Neural crest cell (in vitro differentiated cells): ENCODE results near the gene SNX1. TPM values are rescaled to one million over a fixed set of nuclear protein-coding genes. Genes with fewer than 3 reads are reported as not detected.
A peak's percentile ranks its signal among the peaks of the same experiment; 100 is the strongest.

Source experiments
- DNase-seq: peaks from one replicate; pipeline ENCODE4 v3.0.0; 2021; ENCODE audit warnings: low read depth, mixed read lengths, low spot score
- H3K27ac Mint-ChIP-seq: one replicate; pipeline ENCODE4 v1.8.0; 2021; ENCODE audit warnings: mild to moderate bottlenecking, mixed read lengths; ENCODE audit not compliant: unreplicated experiment
- H3K27me3 Mint-ChIP-seq: 2 replicates; pipeline ENCODE4 v1.8.0; 2021; ENCODE audit warnings: low read depth, mild to moderate bottlenecking, mixed read lengths
- H3K36me3 Mint-ChIP-seq: 2 replicates; pipeline ENCODE4 v1.8.0; 2021; ENCODE audit warnings: low read depth, mild to moderate bottlenecking, mixed read lengths
- H3K4me1 Mint-ChIP-seq: 2 replicates; pipeline ENCODE4 v1.8.0; 2021; ENCODE audit warnings: mixed read lengths
- H3K4me3 Mint-ChIP-seq: one replicate; pipeline ENCODE4 v1.8.0; 2021; ENCODE audit warnings: mild to moderate bottlenecking, mixed read lengths
- H3K9me3 Mint-ChIP-seq: 2 replicates; pipeline ENCODE4 v1.8.0; 2021; ENCODE audit warnings: mixed read lengths
- total RNA-seq: library from RNA; stranded (reverse); gene quantifications from 2 replicates; pipeline ENCODE4 v1.2.1, GENCODE V29; 2021
- TF ChIP-seq, protein P1 (sequence below): fragments of 200-600 bp; sonication (generic); conservative IDR thresholded peaks from 2 replicates; pipeline ENCODE4 v1.5.0; 2021; ENCODE audit warnings: antibody characterized with exemption, mild to moderate bottlenecking

The SNX1 gene
- total RNA-seq, 1 donor from 2014 or later = 131 TPM

DNA sequence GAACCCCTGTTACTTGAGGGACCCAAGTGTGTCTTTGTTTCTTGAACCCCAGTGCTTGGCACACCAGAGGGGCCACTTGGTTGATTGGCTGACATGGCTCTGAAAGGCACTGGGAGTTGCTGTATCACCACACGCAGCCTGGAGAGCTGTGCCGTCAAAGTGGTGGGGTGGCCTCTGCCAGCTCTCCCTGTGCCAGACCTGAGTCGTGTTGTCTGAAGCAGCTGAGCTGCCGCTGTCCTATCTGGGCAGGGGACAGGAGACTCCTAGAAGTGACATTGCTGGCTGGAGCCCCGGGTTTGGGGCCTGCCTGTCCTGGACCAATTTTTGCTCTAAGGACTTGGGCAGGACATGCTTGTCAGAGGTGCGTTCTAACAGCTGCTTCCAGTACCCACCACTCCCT, 50.3 kb downstream of the SNX1 start:
- Mint-ChIP-seq H3K36me3 (peaks cover 15% of the 10 kb centered on the region), H3K4me1 (peaks cover 46% of the 10 kb centered on the region), H3K27ac (no peak overlapping the region), H3K9me3 (no peaks in the 10 kb centered on the region), H3K4me3 (no peak overlapping the region), H3K27me3 (peaks cover 13% of the 10 kb centered on the region)
- TF ChIP-seq, protein P1, sequence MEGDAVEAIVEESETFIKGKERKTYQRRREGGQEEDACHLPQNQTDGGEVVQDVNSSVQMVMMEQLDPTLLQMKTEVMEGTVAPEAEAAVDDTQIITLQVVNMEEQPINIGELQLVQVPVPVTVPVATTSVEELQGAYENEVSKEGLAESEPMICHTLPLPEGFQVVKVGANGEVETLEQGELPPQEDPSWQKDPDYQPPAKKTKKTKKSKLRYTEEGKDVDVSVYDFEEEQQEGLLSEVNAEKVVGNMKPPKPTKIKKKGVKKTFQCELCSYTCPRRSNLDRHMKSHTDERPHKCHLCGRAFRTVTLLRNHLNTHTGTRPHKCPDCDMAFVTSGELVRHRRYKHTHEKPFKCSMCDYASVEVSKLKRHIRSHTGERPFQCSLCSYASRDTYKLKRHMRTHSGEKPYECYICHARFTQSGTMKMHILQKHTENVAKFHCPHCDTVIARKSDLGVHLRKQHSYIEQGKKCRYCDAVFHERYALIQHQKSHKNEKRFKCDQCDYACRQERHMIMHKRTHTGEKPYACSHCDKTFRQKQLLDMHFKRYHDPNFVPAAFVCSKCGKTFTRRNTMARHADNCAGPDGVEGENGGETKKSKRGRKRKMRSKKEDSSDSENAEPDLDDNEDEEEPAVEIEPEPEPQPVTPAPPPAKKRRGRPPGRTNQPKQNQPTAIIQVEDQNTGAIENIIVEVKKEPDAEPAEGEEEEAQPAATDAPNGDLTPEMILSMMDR = no peak
- no peak for DNase-seq

DNA sequence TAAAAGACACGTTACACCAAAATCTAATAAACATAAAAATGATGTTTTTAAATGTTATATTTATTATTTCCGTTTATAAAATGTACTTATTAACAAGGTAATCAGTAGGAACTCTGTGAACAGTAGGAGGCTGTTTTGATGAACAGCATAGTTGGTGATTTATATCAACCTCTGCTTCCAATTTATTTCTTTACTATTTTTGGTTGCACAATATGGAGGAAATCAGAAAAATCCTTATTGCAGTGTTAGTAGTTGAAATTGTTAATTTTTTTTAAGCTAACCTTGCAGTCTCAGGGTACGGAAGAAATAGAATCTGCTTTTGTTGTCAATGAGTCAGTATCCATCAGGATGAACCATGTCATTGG, 50.7 kb downstream of the SNX1 start:
- peak overlapping the region; percentile 24 for H3K4me3 Mint-ChIP-seq
- peaks cover 42% of the 10 kb centered on the region for H3K4me1 Mint-ChIP-seq
- DNase-seq = no peak
- no peak overlapping the region for H3K27ac Mint-ChIP-seq
- H3K27me3 Mint-ChIP-seq = peaks cover 14% of the 10 kb centered on the region
- no peaks in the 10 kb centered on the region for H3K9me3 Mint-ChIP-seq
- peaks cover 12% of the 10 kb centered on the region for H3K36me3 Mint-ChIP-seq
- TF ChIP-seq, protein P1 = no peak

DNA sequence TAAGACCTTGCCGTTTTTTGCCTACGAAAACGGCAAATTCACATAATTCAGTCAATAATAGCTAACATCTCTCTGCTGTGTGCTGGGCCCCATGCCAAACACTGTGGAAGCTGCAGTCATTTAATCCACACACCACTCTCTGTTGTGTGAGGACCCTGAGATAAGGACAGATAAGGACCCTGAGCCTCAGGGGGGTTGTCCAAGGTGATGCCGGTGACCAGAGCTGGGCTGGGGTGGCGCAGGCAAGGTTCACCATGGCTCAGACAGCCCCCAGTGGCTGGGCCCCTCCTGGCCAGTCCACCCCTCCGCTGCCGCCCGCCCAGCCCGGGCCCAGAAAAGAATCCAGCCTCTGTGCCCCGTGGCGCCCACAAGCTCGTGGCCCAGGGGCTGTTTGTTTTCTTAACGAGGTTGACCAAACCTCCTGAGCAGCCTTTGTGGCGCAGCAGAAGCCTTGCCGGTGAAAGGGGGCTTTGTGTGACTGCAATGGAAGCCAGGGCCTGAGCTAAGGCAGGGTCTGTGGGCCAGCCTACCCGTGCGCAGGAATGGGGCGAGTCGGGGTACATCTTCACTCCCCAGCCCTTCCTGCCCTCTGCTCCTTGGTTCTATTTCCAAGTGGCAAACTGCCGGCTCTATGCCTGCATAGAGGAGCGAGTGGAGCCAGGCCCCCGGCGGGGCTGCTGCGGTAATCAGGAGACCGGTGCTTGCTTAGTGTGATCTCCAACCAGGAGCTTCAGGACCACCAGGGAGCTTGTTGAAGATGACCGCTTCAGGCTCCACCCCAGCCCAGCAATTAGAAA, 51.3 kb downstream of the SNX1 start:
- peaks cover 8% of the 10 kb centered on the region for H3K36me3 Mint-ChIP-seq
- peaks cover 37% of the 10 kb centered on the region for H3K4me1 Mint-ChIP-seq
- peak overlapping the region; percentile 57 for H3K4me3 Mint-ChIP-seq
- no peak for DNase-seq
- H3K27me3 Mint-ChIP-seq = peaks cover 14% of the 10 kb centered on the region
- H3K27ac Mint-ChIP-seq = no peak overlapping the region
- no peaks in the 10 kb centered on the region for H3K9me3 Mint-ChIP-seq
- TF ChIP-seq, protein P1 = no peak

DNA sequence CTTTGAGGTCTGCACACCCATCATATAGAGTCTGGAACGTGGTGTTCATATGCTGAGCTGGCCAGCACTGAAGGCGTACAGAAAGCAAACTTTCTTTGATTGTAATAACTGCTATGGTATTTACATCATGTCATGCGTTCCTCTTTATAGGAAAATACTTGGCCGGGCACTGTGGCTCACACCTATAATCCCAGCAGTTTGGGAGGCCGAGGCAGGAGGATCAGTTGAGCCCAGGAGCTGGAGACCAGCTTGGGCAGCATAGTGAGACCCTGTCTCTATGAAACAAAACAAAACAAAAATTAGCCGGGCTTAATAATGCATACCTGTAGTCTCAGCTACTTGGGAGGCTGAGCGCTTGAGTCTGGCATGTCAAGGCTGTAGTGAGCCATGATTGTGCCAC, 52.4 kb downstream of the SNX1 start:
- TF ChIP-seq, protein P1 = no peak
- H3K4me3 Mint-ChIP-seq = peak overlapping the region; percentile 68

DNA sequence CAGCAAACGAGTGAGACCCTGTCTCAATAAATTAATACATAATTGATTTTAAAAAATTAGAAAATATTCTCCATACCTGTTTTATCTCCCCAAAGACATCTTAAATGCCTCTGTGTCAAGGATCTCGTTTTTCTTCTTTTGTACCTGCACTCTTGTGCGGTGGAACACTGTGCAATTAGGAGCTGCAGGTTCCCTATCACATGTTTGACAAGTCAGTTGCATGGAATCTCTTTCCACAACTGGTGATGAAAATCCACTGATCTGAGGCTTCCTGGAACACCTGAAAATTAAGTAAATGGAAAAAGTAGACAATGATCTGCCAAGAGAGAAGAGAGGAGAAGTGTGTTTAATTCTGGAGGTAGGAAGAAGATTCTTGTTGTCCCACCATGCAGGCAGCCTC, 52.8 kb downstream of the SNX1 start:
- H3K4me1 Mint-ChIP-seq = peaks cover 39% of the 10 kb centered on the region
- DNase-seq = no peak
- TF ChIP-seq, protein P1 = no peak
- H3K27ac Mint-ChIP-seq = no peak overlapping the region
- H3K36me3 Mint-ChIP-seq = peaks cover 9% of the 10 kb centered on the region
- peak overlapping the region; percentile 5 for H3K4me3 Mint-ChIP-seq
- peaks cover 27% of the 10 kb centered on the region for H3K27me3 Mint-ChIP-seq
- H3K9me3 Mint-ChIP-seq = no peaks in the 10 kb centered on the region

More for the DNA sequence above, 52.4 kb downstream of the SNX1 start:
- Mint-ChIP-seq H3K36me3 (peaks cover 7% of the 10 kb centered on the region), H3K4me1 (peaks cover 35% of the 10 kb centered on the region), H3K9me3 (no peaks in the 10 kb centered on the region), H3K27me3 (peaks cover 23% of the 10 kb centered on the region), H3K27ac (no peak overlapping the region)
- DNase-seq = no peak
